Measurements from ENCODE around the gene CIAO2B.

- TF ChIP-seq CTCF (IDR thresholded peaks at IDR 0.05) (no peak), POLR2A (IDR thresholded peaks at IDR 0.05) (no peak)
These were observed 13.1 kb downstream of the CIAO2B start for GRCh38 chr16:66920924-66921680.

All from ovary (tissue), 3 donors.